H9 (cell line): ENCODE data around the gene CGA. TPM values are rescaled to one million over a fixed set of nuclear protein-coding genes. Genes with fewer than 3 reads are reported as not detected.

Experiments
- DNase-seq: peaks from one replicate; pipeline ENCODE4 v3.0.0-alpha.2; 2017
- H2AFZ ChIP-seq: one replicate; pipeline ENCODE4 v1.6.1; 2013; ENCODE audit warnings: mild to moderate bottlenecking, low read length, control low read depth, moderate library complexity
- H2AK5ac ChIP-seq: 2 replicates; pipeline ENCODE4 v1.6.1; 2013; ENCODE audit warnings: low read length, control low read depth, mixed read lengths; ENCODE audit not compliant: insufficient read length
- H2BK120ac ChIP-seq: one replicate; pipeline ENCODE4 v1.6.1; 2013; ENCODE audit warnings: low read depth, mild to moderate bottlenecking, low read length, control low read depth, inconsistent platforms; ENCODE audit not compliant: poor library complexity, severe bottlenecking
- H2BK12ac ChIP-seq: 2 replicates; pipeline ENCODE4 v1.6.1; 2013; ENCODE audit warnings: low read length, control low read depth, mixed read lengths, low read depth; ENCODE audit not compliant: insufficient read length
- H2BK15ac ChIP-seq: 2 replicates; pipeline ENCODE4 v1.6.1; 2013; ENCODE audit warnings: low read depth, low read length, control low read depth
- H2BK20ac ChIP-seq: one replicate; pipeline ENCODE4 v1.6.1; 2013; ENCODE audit warnings: low read depth, mild to moderate bottlenecking, low read length, control low read depth, inconsistent platforms; ENCODE audit not compliant: poor library complexity, severe bottlenecking
- H2BK5ac ChIP-seq: 2 replicates; pipeline ENCODE4 v1.6.1; 2013; ENCODE audit warnings: low read length, control low read depth, mixed read lengths; ENCODE audit not compliant: insufficient read length
- H3K14ac ChIP-seq: 2 replicates; pipeline ENCODE4 v1.6.1; 2013; ENCODE audit warnings: low read length, control low read depth; ENCODE audit not compliant: insufficient read depth
- H3K18ac ChIP-seq: 2 replicates; pipeline ENCODE4 v1.6.1; 2013; ENCODE audit warnings: low read depth, mild to moderate bottlenecking, mixed read lengths, low read length, control low read depth; ENCODE audit not compliant: insufficient read length
- H3K23ac ChIP-seq: 2 replicates; pipeline ENCODE4 v1.6.1; 2013; ENCODE audit warnings: low read length, control low read depth, mixed read lengths, low read depth; ENCODE audit not compliant: insufficient read length
- H3K23me2 ChIP-seq: 2 replicates; pipeline ENCODE4 v1.6.1; 2013; ENCODE audit warnings: low read depth, mild to moderate bottlenecking, mixed read lengths, low read length, control low read depth; ENCODE audit not compliant: insufficient read length, poor library complexity, severe bottlenecking
- H3K27ac ChIP-seq: 2 replicates; pipeline ENCODE4 v1.5.1; 2013; ENCODE audit warnings: low read length, control low read depth, mixed read lengths, low read depth; ENCODE audit not compliant: insufficient read length
- H3K27me3 ChIP-seq: 2 replicates; pipeline ENCODE4 v1.6.1; 2013; ENCODE audit warnings: low read length, control low read depth, inconsistent platforms; ENCODE audit not compliant: insufficient read depth
- H3K4ac ChIP-seq: 2 replicates; pipeline ENCODE4 v1.6.1; 2013; ENCODE audit warnings: low read depth, mild to moderate bottlenecking, control low read depth, inconsistent platforms, low read length, moderate library complexity
- H3K4me1 ChIP-seq: 2 replicates; pipeline ENCODE4 v1.6.1; 2013; ENCODE audit warnings: low read length, control low read depth, inconsistent platforms; ENCODE audit not compliant: insufficient read depth
- H3K4me2 ChIP-seq: 2 replicates; pipeline ENCODE4 v1.6.1; 2013; ENCODE audit warnings: low read length, control low read depth, mixed read lengths; ENCODE audit not compliant: insufficient read length, insufficient read depth
- H3K56ac ChIP-seq: 2 replicates; pipeline ENCODE4 v1.6.1; 2013; ENCODE audit warnings: low read depth, mild to moderate bottlenecking, mixed read lengths, low read length, control low read depth; ENCODE audit not compliant: insufficient read length
- H3K79me1 ChIP-seq: 2 replicates; pipeline ENCODE4 v1.6.1; 2013; ENCODE audit warnings: low read depth, mild to moderate bottlenecking, moderate library complexity, low read length, control low read depth, inconsistent platforms; ENCODE audit not compliant: insufficient read depth, poor library complexity, severe bottlenecking
- H3K79me2 ChIP-seq: 2 replicates; pipeline ENCODE4 v1.6.1; 2013; ENCODE audit warnings: low read length, control low read depth, inconsistent platforms; ENCODE audit not compliant: insufficient read depth
- H3K9ac ChIP-seq: 2 replicates; pipeline ENCODE4 v1.6.1; 2013; ENCODE audit warnings: low read length, control low read depth, mixed read lengths; ENCODE audit not compliant: insufficient read length; ENCODE audit errors: extremely low read depth
- H3K9me3 ChIP-seq: one replicate; pipeline ENCODE4 v1.6.1; 2013; ENCODE audit warnings: low read depth, low read length, inconsistent platforms; ENCODE audit not compliant: control insufficient read depth
- H3T11ph ChIP-seq: one replicate; pipeline ENCODE4 v1.6.1; 2013; ENCODE audit warnings: mild to moderate bottlenecking, low read length, control low read depth, inconsistent platforms
- H4K20me1 ChIP-seq: one replicate; pipeline ENCODE4 v1.6.1; 2013; ENCODE audit not compliant: control insufficient read depth, insufficient read length, insufficient read depth
- H4K5ac ChIP-seq: 2 replicates; pipeline ENCODE4 v1.6.1; 2013; ENCODE audit warnings: low read depth, mild to moderate bottlenecking, mixed read lengths, low read length, control low read depth; ENCODE audit not compliant: insufficient read length
- H4K8ac ChIP-seq: replicated peaks from 2 replicates; pipeline ENCODE4 v1.6.1; 2013; ENCODE audit warnings: low read length, control low read depth, mixed read lengths, low read depth; ENCODE audit not compliant: insufficient read length
- H4K91ac ChIP-seq: 2 replicates; pipeline ENCODE4 v1.6.1; 2013; ENCODE audit warnings: low read depth, mild to moderate bottlenecking, moderate library complexity, mixed read lengths, low read length, control low read depth; ENCODE audit not compliant: insufficient read length
- H3K27ac Mint-ChIP-seq, 3 experiments: 2 replicates in 2 of 3; 3 replicates in 1 of 3; pipeline ENCODE4 v1.8.0; 2020 to 2021; ENCODE audit warnings: mixed read lengths in 3 of 3, mild to moderate bottlenecking in 1 of 3, moderate library complexity in 1 of 3
- H3K27me3 Mint-ChIP-seq: 2 replicates; pipeline ENCODE4 v1.8.0; 2021; ENCODE audit warnings: low read depth, mild to moderate bottlenecking, moderate library complexity, mixed read lengths
- H3K36me3 Mint-ChIP-seq, 3 experiments: 2 replicates in 2 of 3; 3 replicates in 1 of 3; pipeline ENCODE4 v1.8.0; 2020 to 2021; ENCODE audit warnings: low read depth in 3 of 3, mixed read lengths in 3 of 3; ENCODE audit not compliant: insufficient read depth in 1 of 3
- H3K4me1 Mint-ChIP-seq, 2 experiments: 2 replicates each; pipeline ENCODE4 v1.8.0; 2020; ENCODE audit warnings: mixed read lengths in 2 of 2
- H3K4me3 Mint-ChIP-seq, 2 experiments: 2 replicates in 1 of 2; 3 replicates in 1 of 2; pipeline ENCODE4 v1.8.0; 2020 to 2021; ENCODE audit warnings: mild to moderate bottlenecking in 2 of 2, mixed read lengths in 2 of 2, moderate library complexity in 1 of 2
- H3K9me3 Mint-ChIP-seq, 2 experiments: 2 replicates in 1 of 2; 3 replicates in 1 of 2; pipeline ENCODE4 v1.8.0; 2020; ENCODE audit warnings: mild to moderate bottlenecking in 2 of 2, mixed read lengths in 2 of 2, moderate library complexity in 1 of 2
- WGBS: extraction: QIAGEN DNeasy Blood & Tissue Kit; methylation state at CpG from one replicate; pipeline ENCODE4 v1.1.7; 2013; ENCODE audit warnings: missing lambda C conversion rate, low lambda C conversion rate, mixed read lengths; ENCODE audit not compliant: insufficient read length; ENCODE audit errors: extremely low coverage; 5-methylcytosine and 5-hydroxymethylcytosine counted together
- total RNA-seq: library from RNA; stranded (reverse); gene quantifications from 2 replicates; pipeline ENCODE4 v1.2.1, GENCODE V29; 2021
- TF ChIP-seq, protein P1 (sequence below): fragments of 200-600 bp; sonication (generic); conservative IDR thresholded peaks from 3 replicates; pipeline ENCODE4 v1.8.0; 2021; ENCODE audit warnings: antibody characterized with exemption, mild to moderate bottlenecking

Gene CGA
- total RNA-seq, 1 experiment from 2014 or later: not detected

DNA sequence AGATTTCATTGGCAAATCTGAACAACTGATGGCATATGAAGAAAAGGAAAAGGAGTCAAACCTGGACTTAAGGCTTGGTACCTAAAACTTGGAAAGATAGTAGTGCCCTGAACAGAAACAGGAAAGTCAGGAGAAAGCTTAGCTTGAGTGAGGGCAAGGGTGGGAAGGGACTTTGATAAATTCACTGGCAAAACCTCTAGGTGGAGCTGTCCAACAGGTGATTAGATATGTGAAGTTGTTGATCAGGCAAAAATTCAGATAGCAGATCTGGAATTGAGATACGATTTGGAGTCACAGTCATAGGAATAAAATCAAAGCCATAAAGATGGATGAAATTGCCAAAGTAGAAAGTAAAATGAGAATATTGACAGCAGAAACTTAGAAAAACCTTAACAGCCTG, 44.3 kb upstream of the CGA start:
- Mint-ChIP-seq H3K27ac (no peak overlapping the region), H3K4me3 (no peak overlapping the region), H3K36me3 (peaks cover 1 to 24% (median 7%) of the 10 kb centered on the region in 3 experiments; a peak in 6 of 7 replicates), H3K4me1 (peaks cover 6 to 9% of the 10 kb centered on the region in 2 experiments; a peak in 3 of 4 replicates), H3K27me3 (peaks cover 17% of the 10 kb centered on the region), H3K9me3 (peaks cover 18 to 23% of the 10 kb centered on the region in 2 experiments)
- H3K23ac ChIP-seq: no peak overlapping the region
- no peak overlapping the region for H4K91ac ChIP-seq
- no peak overlapping the region for H4K5ac ChIP-seq
- TF ChIP-seq, protein P1, sequence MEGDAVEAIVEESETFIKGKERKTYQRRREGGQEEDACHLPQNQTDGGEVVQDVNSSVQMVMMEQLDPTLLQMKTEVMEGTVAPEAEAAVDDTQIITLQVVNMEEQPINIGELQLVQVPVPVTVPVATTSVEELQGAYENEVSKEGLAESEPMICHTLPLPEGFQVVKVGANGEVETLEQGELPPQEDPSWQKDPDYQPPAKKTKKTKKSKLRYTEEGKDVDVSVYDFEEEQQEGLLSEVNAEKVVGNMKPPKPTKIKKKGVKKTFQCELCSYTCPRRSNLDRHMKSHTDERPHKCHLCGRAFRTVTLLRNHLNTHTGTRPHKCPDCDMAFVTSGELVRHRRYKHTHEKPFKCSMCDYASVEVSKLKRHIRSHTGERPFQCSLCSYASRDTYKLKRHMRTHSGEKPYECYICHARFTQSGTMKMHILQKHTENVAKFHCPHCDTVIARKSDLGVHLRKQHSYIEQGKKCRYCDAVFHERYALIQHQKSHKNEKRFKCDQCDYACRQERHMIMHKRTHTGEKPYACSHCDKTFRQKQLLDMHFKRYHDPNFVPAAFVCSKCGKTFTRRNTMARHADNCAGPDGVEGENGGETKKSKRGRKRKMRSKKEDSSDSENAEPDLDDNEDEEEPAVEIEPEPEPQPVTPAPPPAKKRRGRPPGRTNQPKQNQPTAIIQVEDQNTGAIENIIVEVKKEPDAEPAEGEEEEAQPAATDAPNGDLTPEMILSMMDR: peak; percentile 77
- no peak overlapping the region for H2BK15ac ChIP-seq
- no peak overlapping the region for H2BK20ac ChIP-seq
- H4K20me1 ChIP-seq: no peaks in the 10 kb centered on the region
- no peaks in the 10 kb centered on the region for H3K79me1 ChIP-seq
- no peaks in the 10 kb centered on the region for H3K4me1 ChIP-seq
- no peaks in the 10 kb centered on the region for H3K23me2 ChIP-seq
- H3K27ac ChIP-seq: no peak overlapping the region
- H3K4ac ChIP-seq: no peak overlapping the region
- H3T11ph ChIP-seq: no peak overlapping the region
- H2BK12ac ChIP-seq: no peak overlapping the region
- H3K79me2 ChIP-seq: no peaks in the 10 kb centered on the region
- no peak overlapping the region for H2AK5ac ChIP-seq
- no peak overlapping the region for H3K9ac ChIP-seq
- DNase-seq: no peak
- H3K18ac ChIP-seq: no peak overlapping the region
- no peak overlapping the region for H3K4me2 ChIP-seq
- H3K27me3 ChIP-seq: no peaks in the 10 kb centered on the region
- H2BK5ac ChIP-seq: no peak overlapping the region
- WGBS: no CpG with 5 or more reads among the region's 1 CpG
- no peak overlapping the region for H2AFZ ChIP-seq
- no peak overlapping the region for H2BK120ac ChIP-seq
- H4K8ac ChIP-seq: no peak overlapping the region
- H3K14ac ChIP-seq: no peak overlapping the region
- H3K9me3 ChIP-seq: no peaks in the 10 kb centered on the region
- H3K56ac ChIP-seq: no peak overlapping the region
